ENCODE data around the gene CUX1. TPM values are rescaled to one million over a fixed set of nuclear protein-coding genes. Genes with fewer than 3 reads are reported as not detected.

The CUX1 gene
- total and polyA plus RNA-seq, 2 of the 13 experiments (the other 11 are each of a cell fraction or from before 2014, with no cell fraction given): 13.7 to 14.9 TPM

DNA sequence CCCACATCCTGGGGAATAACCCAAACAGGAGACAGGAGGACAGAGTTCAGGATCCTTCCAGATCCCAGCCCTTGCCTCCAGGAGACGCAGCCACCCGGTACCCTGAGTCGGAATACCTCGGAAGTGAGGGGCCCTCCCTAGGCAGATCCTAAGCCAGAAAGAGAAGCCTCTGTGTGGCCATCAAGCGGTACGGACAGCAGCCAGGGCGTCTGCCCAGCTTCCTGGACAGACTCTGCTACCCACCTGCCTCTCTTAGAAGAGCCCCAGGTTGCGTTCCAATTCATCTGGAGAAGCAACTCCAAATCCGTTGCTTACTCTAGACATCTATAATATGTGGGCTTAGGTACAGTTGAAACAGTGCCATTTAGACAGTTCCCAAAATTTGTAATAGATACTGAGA is 249.1 kb downstream of the CUX1 start:
- no peak overlapping the region for H2AFZ ChIP-seq (ENCODE audit: low read length)
- no peak overlapping the region for H3K9ac ChIP-seq (ENCODE audit: insufficient read depth, low read depth, low read length)
- TF ChIP-seq IRF2 (CRISPR knock-in tag; IDR thresholded peaks at IDR 0.05): no peak
- TF ChIP-seq KLF6 (CRISPR knock-in tag; IDR thresholded peaks at IDR 0.05): no peak
- TF ChIP-seq, protein P1, sequence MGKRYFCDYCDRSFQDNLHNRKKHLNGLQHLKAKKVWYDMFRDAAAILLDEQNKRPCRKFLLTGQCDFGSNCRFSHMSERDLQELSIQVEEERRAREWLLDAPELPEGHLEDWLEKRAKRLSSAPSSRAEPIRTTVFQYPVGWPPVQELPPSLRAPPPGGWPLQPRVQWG (CRISPR knock-in tag; IDR thresholded peaks at IDR 0.05; ENCODE audit: borderline replicate concordance, low read depth): no peak
- TF ChIP-seq ISL2 (CRISPR knock-in tag; IDR thresholded peaks at IDR 0.05): no peak
- TF ChIP-seq, protein P2, sequence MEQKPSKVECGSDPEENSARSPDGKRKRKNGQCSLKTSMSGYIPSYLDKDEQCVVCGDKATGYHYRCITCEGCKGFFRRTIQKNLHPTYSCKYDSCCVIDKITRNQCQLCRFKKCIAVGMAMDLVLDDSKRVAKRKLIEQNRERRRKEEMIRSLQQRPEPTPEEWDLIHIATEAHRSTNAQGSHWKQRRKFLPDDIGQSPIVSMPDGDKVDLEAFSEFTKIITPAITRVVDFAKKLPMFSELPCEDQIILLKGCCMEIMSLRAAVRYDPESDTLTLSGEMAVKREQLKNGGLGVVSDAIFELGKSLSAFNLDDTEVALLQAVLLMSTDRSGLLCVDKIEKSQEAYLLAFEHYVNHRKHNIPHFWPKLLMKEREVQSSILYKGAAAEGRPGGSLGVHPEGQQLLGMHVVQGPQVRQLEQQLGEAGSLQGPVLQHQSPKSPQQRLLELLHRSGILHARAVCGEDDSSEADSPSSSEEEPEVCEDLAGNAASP (CRISPR knock-in tag; IDR thresholded peaks at IDR 0.05; ENCODE audit: borderline replicate concordance): no peak
- no peak for TF ChIP-seq ZNF367 (CRISPR knock-in tag; IDR thresholded peaks at IDR 0.05; ENCODE audit: borderline replicate concordance)
- no peak for TF ChIP-seq NFRKB (IDR thresholded peaks at IDR 0.05)
- no peak for TF ChIP-seq MYNN (CRISPR knock-in tag; IDR thresholded peaks at IDR 0.05; ENCODE audit: low read depth)
- no peak for TF ChIP-seq MIER2 (CRISPR knock-in tag; IDR thresholded peaks at IDR 0.05)
- TF ChIP-seq SNAI1 (CRISPR knock-in tag; IDR thresholded peaks at IDR 0.05; ENCODE audit: borderline replicate concordance): no peak
- TF ChIP-seq, protein P3, sequence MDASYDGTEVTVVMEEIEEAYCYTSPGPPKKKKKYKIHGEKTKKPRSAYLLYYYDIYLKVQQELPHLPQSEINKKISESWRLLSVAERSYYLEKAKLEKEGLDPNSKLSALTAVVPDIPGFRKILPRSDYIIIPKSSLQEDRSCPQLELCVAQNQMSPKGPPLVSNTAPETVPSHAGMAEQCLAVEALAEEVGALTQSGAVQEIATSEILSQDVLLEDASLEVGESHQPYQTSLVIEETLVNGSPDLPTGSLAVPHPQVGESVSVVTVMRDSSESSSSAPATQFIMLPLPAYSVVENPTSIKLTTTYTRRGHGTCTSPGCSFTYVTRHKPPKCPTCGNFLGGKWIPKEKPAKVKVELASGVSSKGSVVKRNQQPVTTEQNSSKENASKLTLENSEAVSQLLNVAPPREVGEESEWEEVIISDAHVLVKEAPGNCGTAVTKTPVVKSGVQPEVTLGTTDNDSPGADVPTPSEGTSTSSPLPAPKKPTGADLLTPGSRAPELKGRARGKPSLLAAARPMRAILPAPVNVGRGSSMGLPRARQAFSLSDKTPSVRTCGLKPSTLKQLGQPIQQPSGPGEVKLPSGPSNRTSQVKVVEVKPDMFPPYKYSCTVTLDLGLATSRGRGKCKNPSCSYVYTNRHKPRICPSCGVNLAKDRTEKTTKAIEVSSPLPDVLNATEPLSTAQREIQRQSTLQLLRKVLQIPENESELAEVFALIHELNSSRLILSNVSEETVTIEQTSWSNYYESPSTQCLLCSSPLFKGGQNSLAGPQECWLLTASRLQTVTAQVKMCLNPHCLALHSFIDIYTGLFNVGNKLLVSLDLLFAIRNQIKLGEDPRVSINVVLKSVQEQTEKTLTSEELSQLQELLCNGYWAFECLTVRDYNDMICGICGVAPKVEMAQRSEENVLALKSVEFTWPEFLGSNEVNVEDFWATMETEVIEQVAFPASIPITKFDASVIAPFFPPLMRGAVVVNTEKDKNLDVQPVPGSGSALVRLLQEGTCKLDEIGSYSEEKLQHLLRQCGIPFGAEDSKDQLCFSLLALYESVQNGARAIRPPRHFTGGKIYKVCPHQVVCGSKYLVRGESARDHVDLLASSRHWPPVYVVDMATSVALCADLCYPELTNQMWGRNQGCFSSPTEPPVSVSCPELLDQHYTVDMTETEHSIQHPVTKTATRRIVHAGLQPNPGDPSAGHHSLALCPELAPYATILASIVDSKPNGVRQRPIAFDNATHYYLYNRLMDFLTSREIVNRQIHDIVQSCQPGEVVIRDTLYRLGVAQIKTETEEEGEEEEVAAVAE (CRISPR knock-in tag; IDR thresholded peaks at IDR 0.05; ENCODE audit: borderline replicate concordance): no peak
- TF ChIP-seq LCORL (IDR thresholded peaks at IDR 0.05): no peak
- TF ChIP-seq LCORL (CRISPR knock-in tag; IDR thresholded peaks at IDR 0.05): no peak
- TF ChIP-seq, protein P4, sequence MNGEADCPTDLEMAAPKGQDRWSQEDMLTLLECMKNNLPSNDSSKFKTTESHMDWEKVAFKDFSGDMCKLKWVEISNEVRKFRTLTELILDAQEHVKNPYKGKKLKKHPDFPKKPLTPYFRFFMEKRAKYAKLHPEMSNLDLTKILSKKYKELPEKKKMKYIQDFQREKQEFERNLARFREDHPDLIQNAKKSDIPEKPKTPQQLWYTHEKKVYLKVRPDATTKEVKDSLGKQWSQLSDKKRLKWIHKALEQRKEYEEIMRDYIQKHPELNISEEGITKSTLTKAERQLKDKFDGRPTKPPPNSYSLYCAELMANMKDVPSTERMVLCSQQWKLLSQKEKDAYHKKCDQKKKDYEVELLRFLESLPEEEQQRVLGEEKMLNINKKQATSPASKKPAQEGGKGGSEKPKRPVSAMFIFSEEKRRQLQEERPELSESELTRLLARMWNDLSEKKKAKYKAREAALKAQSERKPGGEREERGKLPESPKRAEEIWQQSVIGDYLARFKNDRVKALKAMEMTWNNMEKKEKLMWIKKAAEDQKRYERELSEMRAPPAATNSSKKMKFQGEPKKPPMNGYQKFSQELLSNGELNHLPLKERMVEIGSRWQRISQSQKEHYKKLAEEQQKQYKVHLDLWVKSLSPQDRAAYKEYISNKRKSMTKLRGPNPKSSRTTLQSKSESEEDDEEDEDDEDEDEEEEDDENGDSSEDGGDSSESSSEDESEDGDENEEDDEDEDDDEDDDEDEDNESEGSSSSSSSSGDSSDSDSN (CRISPR knock-in tag; IDR thresholded peaks at IDR 0.05): no peak
- TF ChIP-seq ZNF567 (CRISPR knock-in tag; IDR thresholded peaks at IDR 0.05; ENCODE audit: borderline replicate concordance): no peak
- no peak for TF ChIP-seq ZBTB42 (CRISPR knock-in tag; IDR thresholded peaks at IDR 0.05)
- no peak for TF ChIP-seq DPF2 (CRISPR knock-in tag; IDR thresholded peaks at IDR 0.05; ENCODE audit: borderline replicate concordance, low read depth)
- TF ChIP-seq PAF1 (CRISPR knock-in tag; IDR thresholded peaks at IDR 0.05): no peak
- TF ChIP-seq ZNF496 (CRISPR knock-in tag; IDR thresholded peaks at IDR 0.05; ENCODE audit: insufficient replicate concordance): no peak
- peaks cover 10% of the 10 kb centered on the region; the same call in 1 of the 2 replicates for H3K4me1 ChIP-seq (ENCODE audit: insufficient read depth, low read length)
- H3K36me3 ChIP-seq (replicated peaks in 1 of 2; ENCODE audit: control insufficient read depth in 1 of 2, insufficient read depth in 2 of 2, low read length in 2 of 2): peaks cover 3 to 21% of the 10 kb centered on the region in 2 experiments
- no peaks in the 10 kb centered on the region for H3K79me2 ChIP-seq (ENCODE audit: insufficient read depth, low read length)
- 98% methylated on average over 9 of the region's 9 CpGs for WGBS (ENCODE audit: low lambda C conversion rate)
- no peak overlapping the region for H3K27ac ChIP-seq (ENCODE audit: extremely low read length, insufficient read depth, low read length)
- FAIRE-seq (no peak), DNase-seq (ENCODE audit: low spot score) (no peak), ATAC-seq (no peak)
- no peak overlapping the region for H3K4me2 ChIP-seq (ENCODE audit: low read depth, low read length)
- in situ Hi-C loops (cut with HindIII; ENCODE audit: extremely low pct_ligation_motif_present, low pct_unique_long_range_greater_than_20kb): no loop called here
- ChIA-PET POLR2A (no interaction called here), CTCF (ENCODE audit: low intra/inter-chr PET ratio, low total read pairs) (no interaction called here)
- no TSS peak for BruUV-seq (replicated peaks)
- H3K4me3 ChIP-seq (replicated peaks in 1 of 3; ENCODE audit: insufficient read depth in 1 of 3, low read depth in 2 of 3, low read length in 3 of 3): no peak overlapping the region
- intact Hi-C loops (cut with micrococcal nuclease; ENCODE audit: unreplicated experiment): no loop called here
- H3K9me3 ChIP-seq (ENCODE audit: low read length): no peaks in the 10 kb centered on the region
- no peaks in the 10 kb centered on the region for H3K27me3 ChIP-seq (ENCODE audit: control insufficient read depth in 1 of 2, insufficient read depth in 2 of 2, low read length in 2 of 2)
- no peaks in the 10 kb centered on the region for H4K20me1 ChIP-seq (ENCODE audit: insufficient read depth, low read length)
